22Rv1 (cell line): Measurements from ENCODE around the gene EHMT1.

Source experiments
- H3K27ac ChIP-seq: fragments of 450-650 bp; 2 replicates; pipeline ENCODE4 v1.5.1; 2017
- CTCF ChIP-seq: fragments of 450-650 bp; IDR thresholded peaks from 2 replicates; pipeline ENCODE4 v1.5.1; 2017; ENCODE audit warnings: mild to moderate bottlenecking
- ZFX ChIP-seq: fragments of 450-650 bp; IDR thresholded peaks from 2 replicates; pipeline ENCODE4 v1.6.1; 2017; ENCODE audit warnings: antibody characterized with exemption, borderline replicate concordance

EHMT1 gene

DNA sequence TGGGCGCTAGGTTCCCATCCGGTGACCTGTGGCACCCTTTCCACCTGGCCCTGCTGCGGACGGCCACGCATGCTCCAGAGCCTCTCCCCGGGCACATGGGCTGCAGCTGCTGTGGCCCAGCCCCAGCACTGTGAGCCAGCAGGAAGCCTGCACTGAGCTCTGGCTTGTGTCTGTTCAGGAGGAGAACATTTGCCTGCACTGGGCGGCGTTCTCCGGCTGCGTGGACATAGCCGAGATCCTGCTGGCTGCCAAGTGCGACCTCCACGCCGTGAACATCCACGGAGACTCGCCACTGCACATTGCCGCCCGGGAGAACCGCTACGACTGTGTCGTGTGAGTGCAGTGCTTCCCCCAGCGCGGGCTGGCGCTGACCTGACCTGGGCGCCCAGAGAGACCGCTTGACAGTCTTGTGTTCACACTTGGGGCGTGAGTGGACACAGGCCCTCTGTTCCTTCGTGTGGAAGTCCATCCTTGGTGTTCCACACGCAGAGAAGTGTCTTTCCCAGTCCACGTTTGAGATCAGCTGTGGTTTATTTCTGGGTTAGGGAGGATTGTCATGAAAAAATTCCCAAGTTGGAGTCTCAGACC lies 192.6 kb downstream of the EHMT1 start:
- H3K27ac ChIP-seq = no peak overlapping the region
- no peak for TF ChIP-seq CTCF
- no peak for TF ChIP-seq ZFX

GRCh38 chr9:137812356-137813023 lies 193.7 kb downstream of the EHMT1 start:
- no peak for TF ChIP-seq ZFX
- TF ChIP-seq CTCF = no peak
- no peak overlapping the region for H3K27ac ChIP-seq

DNA sequence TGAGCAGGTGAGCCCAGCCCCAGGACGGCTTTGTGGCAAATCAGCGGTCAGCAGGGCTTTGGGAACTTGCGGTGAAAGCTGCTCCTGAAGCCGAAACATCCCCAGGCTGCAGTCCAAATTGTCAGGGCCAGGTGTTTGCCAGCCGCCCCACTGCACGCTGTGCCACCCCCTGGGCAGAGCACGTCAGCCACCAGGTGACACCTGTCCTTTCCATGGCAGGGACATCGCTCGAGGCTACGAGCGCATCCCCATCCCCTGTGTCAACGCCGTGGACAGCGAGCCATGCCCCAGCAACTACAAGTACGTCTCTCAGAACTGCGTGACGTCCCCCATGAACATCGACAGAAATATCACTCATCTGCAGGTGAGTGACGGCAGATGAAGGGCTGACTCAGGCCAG lies 194.4 kb downstream of the EHMT1 start:
- no peak overlapping the region for H3K27ac ChIP-seq
- TF ChIP-seq ZFX (no peak), CTCF (no peak)

- H3K27ac ChIP-seq = no peak overlapping the region
- no peak for TF ChIP-seq ZFX
- no peak for TF ChIP-seq CTCF
Measured at GRCh38 chr9:137813651-137814415, 195.0 kb downstream of the EHMT1 start.

DNA sequence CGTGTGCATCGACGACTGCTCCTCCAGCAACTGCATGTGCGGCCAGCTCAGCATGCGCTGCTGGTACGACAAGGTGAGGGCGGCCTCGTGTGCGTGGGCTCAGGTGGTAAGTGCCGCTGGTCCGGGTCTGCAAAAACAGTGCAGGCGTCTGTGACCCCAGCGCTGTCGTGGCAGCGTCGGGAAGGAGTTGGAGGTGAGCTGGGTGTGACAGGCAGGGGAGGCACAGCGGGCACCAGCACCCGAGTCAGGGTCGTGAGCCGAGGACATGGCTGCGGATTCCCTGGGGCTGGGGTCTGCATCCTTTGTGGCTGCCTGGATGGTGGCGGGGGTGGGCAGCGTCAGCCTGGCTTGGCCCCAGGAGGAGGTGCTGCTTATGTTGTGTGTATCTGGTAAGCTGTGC lies 195.6 kb downstream of the EHMT1 start:
- TF ChIP-seq ZFX (no peak), CTCF (no peak)
- H3K27ac ChIP-seq = no peak overlapping the region

- H3K27ac ChIP-seq = no peak overlapping the region
- TF ChIP-seq CTCF = no peak
- TF ChIP-seq ZFX = no peak
Measured at GRCh38 chr9:137814841-137815240, 196.0 kb downstream of the EHMT1 start.
